Measurements from ENCODE around the gene CCDC185.

CCDC185 gene

GRCh38 chr1:223393275-223394214 is at the start of gene CCDC185:
Gene CCDC185 (plus strand): TSS chr1:223393415. CDS start chr1:223393476, 61 bp downstream.
- no peak for DNase-seq (ENCODE audit: extremely low spot score)
- POLR2A ChIA-PET, result no interaction called here
- no peak for TF ChIP-seq CTCF (IDR thresholded peaks at IDR 0.05; ENCODE audit: control extremely low read depth, extremely low read depth, low read depth, missing control alignments)
- CTCF ChIA-PET, result no interaction called here

GRCh38 chr1:223343692-223344091 is 49.5 kb upstream of the CCDC185 start:
- no peak for DNase-seq (ENCODE audit: extremely low spot score)
- ChIA-PET POLR2A (no interaction called here), CTCF (interaction anchor here (0.9 kb wide), 1 partner anchor 15 kb away, joined by 3 read pairs; no protein-coding TSS in a partner anchor)
- TF ChIP-seq CTCF (IDR thresholded peaks at IDR 0.05; ENCODE audit: control extremely low read depth, extremely low read depth, low read depth, missing control alignments), result no peak

GRCh38 chr1:223344491-223344890 is 48.7 kb upstream of the CCDC185 start:
- DNase-seq (ENCODE audit: extremely low spot score), result no peak
- POLR2A ChIA-PET, result no interaction called here
- no peak for TF ChIP-seq CTCF (IDR thresholded peaks at IDR 0.05; ENCODE audit: control extremely low read depth, extremely low read depth, low read depth, missing control alignments)

GRCh38 chr1:223345720-223346119 is 47.5 kb upstream of the CCDC185 start:
- CTCF ChIA-PET, result no interaction called here
- TF ChIP-seq CTCF (IDR thresholded peaks at IDR 0.05; ENCODE audit: control extremely low read depth, extremely low read depth, low read depth, missing control alignments), result no peak
- DNase-seq (ENCODE audit: extremely low spot score), result no peak
- POLR2A ChIA-PET, result no interaction called here

More at GRCh38 chr1:223344491-223344890, 48.7 kb upstream of the CCDC185 start:
- CTCF ChIA-PET, result no interaction called here

GRCh38 chr1:223346311-223346710 is 46.9 kb upstream of the CCDC185 start:
- no peak for DNase-seq (ENCODE audit: extremely low spot score)
- CTCF ChIA-PET, result no interaction called here
- TF ChIP-seq CTCF (IDR thresholded peaks at IDR 0.05; ENCODE audit: control extremely low read depth, extremely low read depth, low read depth, missing control alignments), result no peak
- POLR2A ChIA-PET, result no interaction called here

- CTCF ChIA-PET, result no interaction called here
- DNase-seq (ENCODE audit: extremely low spot score), result no peak
- POLR2A ChIA-PET, result no interaction called here
- no peak for TF ChIP-seq CTCF (IDR thresholded peaks at IDR 0.05; ENCODE audit: control extremely low read depth, extremely low read depth, low read depth, missing control alignments)
Measured at GRCh38 chr1:223347583-223347982, 45.6 kb upstream of the CCDC185 start.
